Uterus (tissue), 2 donors: ENCODE results near the gene ZNF862.

ENCODE experiments used
- POLR2A ChIP-seq, 2 donors: fragments of 450-650 bp; IDR thresholded peaks; one replicate each; pipeline ENCODE4 v1.6.1; 2016; ENCODE audit warnings: antibody characterized with exemption in 2 of 2, mild to moderate bottlenecking in 1 of 2, moderate library complexity in 1 of 2
- TF ChIP-seq, protein P1 (sequence below), 4 experiments: fragments of 200-600 bp in 2 of 4; fragments of 450-650 bp in 2 of 4; sonication (generic) in 2 of 4; IDR thresholded peaks; one replicate each; pipeline ENCODE4 v1.5.1; 2016 to 2019; ENCODE audit warnings: antibody characterized with exemption in 4 of 4, mild to moderate bottlenecking in 2 of 4, moderate library complexity in 1 of 4

DNA sequence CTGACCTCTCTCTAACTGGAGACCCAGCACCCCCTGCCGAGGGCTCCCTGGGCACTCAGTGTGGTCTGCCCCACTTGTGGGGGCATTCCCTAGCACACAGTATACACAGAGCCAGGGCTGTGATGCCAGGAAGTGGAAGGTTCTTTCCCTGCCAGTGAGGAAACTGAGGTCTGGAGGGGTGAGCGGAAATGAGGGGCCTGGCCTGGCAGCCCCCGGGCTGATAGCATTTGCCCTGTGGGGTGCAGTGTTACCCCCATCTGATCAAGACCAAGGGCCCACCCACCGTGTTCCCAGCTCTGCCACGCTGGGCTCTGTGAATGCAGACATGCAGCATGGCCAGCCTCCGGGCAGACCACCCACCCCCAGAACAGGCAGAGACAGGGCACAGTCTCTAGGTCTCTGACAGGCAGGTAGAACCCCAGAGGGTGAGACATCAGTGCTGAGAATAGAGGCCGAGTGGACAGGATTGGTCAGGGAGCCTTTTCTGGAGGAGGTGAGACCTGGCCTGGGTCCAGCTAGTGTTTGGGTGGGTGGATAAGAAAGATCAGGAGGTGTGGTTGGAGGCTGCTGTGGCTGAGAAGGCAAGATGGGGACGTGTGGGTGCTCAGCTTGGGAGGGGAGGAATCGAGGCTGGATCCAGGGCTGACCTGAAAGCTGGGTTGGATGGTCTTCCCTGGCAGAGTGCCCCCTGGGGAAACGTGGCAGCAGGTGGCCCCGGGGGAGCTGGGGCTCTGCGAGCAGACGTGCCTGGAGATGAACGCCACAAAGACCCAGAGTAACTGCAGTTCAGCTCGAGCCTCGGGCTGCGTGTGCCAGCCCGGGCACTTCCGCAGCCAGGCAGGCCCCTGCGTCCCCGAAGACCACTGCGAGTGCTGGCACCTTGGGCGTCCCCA, 10.8 kb upstream of the ZNF862 start:
- TF ChIP-seq, protein P1, sequence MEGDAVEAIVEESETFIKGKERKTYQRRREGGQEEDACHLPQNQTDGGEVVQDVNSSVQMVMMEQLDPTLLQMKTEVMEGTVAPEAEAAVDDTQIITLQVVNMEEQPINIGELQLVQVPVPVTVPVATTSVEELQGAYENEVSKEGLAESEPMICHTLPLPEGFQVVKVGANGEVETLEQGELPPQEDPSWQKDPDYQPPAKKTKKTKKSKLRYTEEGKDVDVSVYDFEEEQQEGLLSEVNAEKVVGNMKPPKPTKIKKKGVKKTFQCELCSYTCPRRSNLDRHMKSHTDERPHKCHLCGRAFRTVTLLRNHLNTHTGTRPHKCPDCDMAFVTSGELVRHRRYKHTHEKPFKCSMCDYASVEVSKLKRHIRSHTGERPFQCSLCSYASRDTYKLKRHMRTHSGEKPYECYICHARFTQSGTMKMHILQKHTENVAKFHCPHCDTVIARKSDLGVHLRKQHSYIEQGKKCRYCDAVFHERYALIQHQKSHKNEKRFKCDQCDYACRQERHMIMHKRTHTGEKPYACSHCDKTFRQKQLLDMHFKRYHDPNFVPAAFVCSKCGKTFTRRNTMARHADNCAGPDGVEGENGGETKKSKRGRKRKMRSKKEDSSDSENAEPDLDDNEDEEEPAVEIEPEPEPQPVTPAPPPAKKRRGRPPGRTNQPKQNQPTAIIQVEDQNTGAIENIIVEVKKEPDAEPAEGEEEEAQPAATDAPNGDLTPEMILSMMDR (IDR thresholded peaks at IDR 0.05): no peak
- no peak for TF ChIP-seq POLR2A (IDR thresholded peaks at IDR 0.05)
